Measurements from ENCODE around the gene FAM222B.

Gene FAM222B

DNA sequence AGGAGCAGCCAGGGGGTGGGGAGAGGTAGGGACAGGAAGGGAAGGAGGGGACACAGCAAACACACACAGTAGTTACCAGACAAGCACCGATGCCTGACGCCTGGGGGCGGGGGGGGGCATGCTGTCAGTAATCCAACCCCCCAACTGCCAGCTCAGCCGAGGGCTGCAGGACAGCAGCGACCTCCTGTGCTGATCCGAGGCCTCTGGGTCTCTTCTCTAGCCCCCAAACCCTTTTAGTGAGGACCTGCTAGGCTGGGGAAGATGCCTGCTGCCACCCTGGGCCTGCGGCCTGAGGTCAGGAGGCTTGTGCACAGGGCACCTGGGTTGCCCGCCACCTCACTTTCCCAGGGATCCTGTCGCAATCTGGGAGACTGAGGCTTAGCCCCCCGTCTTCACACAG is 43.4 kb upstream of the FAM222B start:
- Histone ChIP-seq H4K20me1 (ENCODE audit: control insufficient read depth, insufficient read depth, low read depth, low read length) (no peaks in the 10 kb centered on the region; the same call in 1 of the 2 replicates), H3K27me3 (ENCODE audit: control insufficient read depth, low read length) (no peaks in the 10 kb centered on the region), H3K9me2 (replicated peaks; ENCODE audit: control insufficient read depth, low read length) (no peaks in the 10 kb centered on the region), H3K9me3 (ENCODE audit: control insufficient read depth, insufficient read depth, low read length) (no peaks in the 10 kb centered on the region), H3F3A (ENCODE audit: control insufficient read depth, insufficient read depth) (no peaks in the 10 kb centered on the region), H3K4me3 (ENCODE audit: low read length) (no peak overlapping the region), H3K79me2 (ENCODE audit: control insufficient read depth, low read length) (no peaks in the 10 kb centered on the region), H3K4me1 (ENCODE audit: control insufficient read depth, low read length) (peaks cover 28% of the 10 kb centered on the region), H3K27ac (ENCODE audit: low read depth, low read length) (no peak overlapping the region), H3K4me2 (ENCODE audit: low read length) (no peak overlapping the region), H3K36me3 (ENCODE audit: control insufficient read depth, low read length) (peaks cover 9% of the 10 kb centered on the region; the same call in 1 of the 2 replicates)
- TF ChIP-seq, protein P1, sequence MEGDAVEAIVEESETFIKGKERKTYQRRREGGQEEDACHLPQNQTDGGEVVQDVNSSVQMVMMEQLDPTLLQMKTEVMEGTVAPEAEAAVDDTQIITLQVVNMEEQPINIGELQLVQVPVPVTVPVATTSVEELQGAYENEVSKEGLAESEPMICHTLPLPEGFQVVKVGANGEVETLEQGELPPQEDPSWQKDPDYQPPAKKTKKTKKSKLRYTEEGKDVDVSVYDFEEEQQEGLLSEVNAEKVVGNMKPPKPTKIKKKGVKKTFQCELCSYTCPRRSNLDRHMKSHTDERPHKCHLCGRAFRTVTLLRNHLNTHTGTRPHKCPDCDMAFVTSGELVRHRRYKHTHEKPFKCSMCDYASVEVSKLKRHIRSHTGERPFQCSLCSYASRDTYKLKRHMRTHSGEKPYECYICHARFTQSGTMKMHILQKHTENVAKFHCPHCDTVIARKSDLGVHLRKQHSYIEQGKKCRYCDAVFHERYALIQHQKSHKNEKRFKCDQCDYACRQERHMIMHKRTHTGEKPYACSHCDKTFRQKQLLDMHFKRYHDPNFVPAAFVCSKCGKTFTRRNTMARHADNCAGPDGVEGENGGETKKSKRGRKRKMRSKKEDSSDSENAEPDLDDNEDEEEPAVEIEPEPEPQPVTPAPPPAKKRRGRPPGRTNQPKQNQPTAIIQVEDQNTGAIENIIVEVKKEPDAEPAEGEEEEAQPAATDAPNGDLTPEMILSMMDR (IDR thresholded peaks at IDR 0.05; ENCODE audit: low read depth, low read length, poor library complexity, severe bottlenecking), result no peak
- no peak for TF ChIP-seq EZH2phosphoT487 (IDR thresholded peaks at IDR 0.05; ENCODE audit: borderline replicate concordance, low read length)

DNA sequence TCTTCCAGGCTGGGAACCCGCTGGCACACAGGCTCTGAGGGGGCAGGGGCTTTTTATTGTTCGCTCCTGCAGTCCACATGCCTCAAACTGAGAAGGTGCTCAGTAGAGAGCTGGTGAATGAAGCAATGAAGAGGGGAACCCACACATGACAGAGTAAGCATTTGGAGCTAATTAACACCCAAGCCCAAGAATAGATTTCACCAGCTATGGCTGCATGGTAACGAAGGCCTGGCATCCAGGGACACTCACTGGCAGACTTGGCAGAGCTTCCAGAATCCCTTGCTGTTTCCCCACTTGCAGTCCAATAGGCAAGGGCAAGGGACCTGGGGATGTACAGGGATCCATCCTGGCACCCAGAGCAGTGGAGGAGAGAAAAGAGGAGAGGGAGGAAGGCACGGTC is 42.8 kb upstream of the FAM222B start:
- H3K4me1 ChIP-seq (ENCODE audit: control insufficient read depth, low read length), result peaks cover 27% of the 10 kb centered on the region
- H3K36me3 ChIP-seq (ENCODE audit: control insufficient read depth, low read length), result peaks cover 11% of the 10 kb centered on the region; the same call in 1 of the 2 replicates
- no peak overlapping the region for H3K4me3 ChIP-seq (ENCODE audit: low read length)
- no peak overlapping the region for H3K4me2 ChIP-seq (ENCODE audit: low read length)
- no peaks in the 10 kb centered on the region for H3F3A ChIP-seq (ENCODE audit: control insufficient read depth, insufficient read depth)
- no peaks in the 10 kb centered on the region; the same call in 1 of the 2 replicates for H4K20me1 ChIP-seq (ENCODE audit: control insufficient read depth, insufficient read depth, low read depth, low read length)
- no peaks in the 10 kb centered on the region for H3K9me2 ChIP-seq (replicated peaks; ENCODE audit: control insufficient read depth, low read length)
- no peak overlapping the region for H3K27ac ChIP-seq (ENCODE audit: low read depth, low read length)
- no peaks in the 10 kb centered on the region for H3K79me2 ChIP-seq (ENCODE audit: control insufficient read depth, low read length)
- no peaks in the 10 kb centered on the region for H3K27me3 ChIP-seq (ENCODE audit: control insufficient read depth, low read length)
- no peaks in the 10 kb centered on the region for H3K9me3 ChIP-seq (ENCODE audit: control insufficient read depth, insufficient read depth, low read length)
- TF ChIP-seq EZH2phosphoT487 (IDR thresholded peaks at IDR 0.05; ENCODE audit: borderline replicate concordance, low read length), result no peak
- TF ChIP-seq, protein P1 (IDR thresholded peaks at IDR 0.05; ENCODE audit: low read depth, low read length, poor library complexity, severe bottlenecking), result no peak

DNA sequence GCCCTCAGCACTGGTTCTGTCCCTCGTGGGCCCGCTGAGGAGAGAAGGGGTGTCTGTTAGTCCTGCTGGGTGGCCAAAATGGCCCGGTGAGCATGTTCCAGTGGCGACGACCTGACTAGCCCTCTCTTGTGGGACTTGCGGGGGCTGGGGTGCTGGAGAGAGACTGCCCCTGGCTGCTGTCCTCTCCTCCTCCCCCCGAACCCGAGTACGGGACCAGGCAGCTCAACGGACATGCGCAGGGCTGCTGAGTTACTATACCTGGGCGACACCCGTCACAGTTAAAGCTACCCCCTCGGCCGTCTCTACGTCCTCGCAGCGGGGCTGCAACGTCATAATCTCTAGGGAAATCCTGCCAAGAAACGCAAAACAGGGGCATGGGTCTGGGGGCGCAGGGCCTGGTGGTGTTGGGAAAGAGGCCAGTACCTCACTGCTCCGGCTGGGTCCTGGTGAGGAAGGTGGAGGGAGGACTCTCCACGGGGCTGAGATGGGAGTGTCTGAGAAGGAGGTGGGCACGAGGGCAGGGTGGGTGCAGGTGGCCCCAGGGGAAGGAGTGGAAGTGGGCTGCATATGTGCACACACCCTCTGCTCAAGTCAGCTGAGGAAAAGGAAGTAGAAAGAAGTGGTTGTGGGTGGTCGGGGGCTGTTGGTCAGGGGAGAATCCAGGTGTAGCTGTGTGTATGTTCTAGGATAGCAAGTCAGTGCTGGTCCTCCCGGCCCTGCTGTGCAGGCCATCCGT is 41.5 kb upstream of the FAM222B start:
- TF ChIP-seq, protein P1 (IDR thresholded peaks at IDR 0.05; ENCODE audit: low read depth, low read length, poor library complexity, severe bottlenecking), result no peak
- no peak for TF ChIP-seq EZH2phosphoT487 (IDR thresholded peaks at IDR 0.05; ENCODE audit: borderline replicate concordance, low read length)

More for the DNA sequence above, 41.5 kb upstream of the FAM222B start:
- H3K4me1 ChIP-seq (ENCODE audit: control insufficient read depth, low read length), result peaks cover 21% of the 10 kb centered on the region
- peaks cover 13% of the 10 kb centered on the region; the same call in 1 of the 2 replicates for H3K36me3 ChIP-seq (ENCODE audit: control insufficient read depth, low read length)
- H4K20me1 ChIP-seq (ENCODE audit: control insufficient read depth, insufficient read depth, low read depth, low read length), result no peaks in the 10 kb centered on the region; the same call in 1 of the 2 replicates
- no peaks in the 10 kb centered on the region for H3K9me3 ChIP-seq (ENCODE audit: control insufficient read depth, insufficient read depth, low read length)
- no peaks in the 10 kb centered on the region for H3F3A ChIP-seq (ENCODE audit: control insufficient read depth, insufficient read depth)
- no peak overlapping the region for H3K27ac ChIP-seq (ENCODE audit: low read depth, low read length)
- H3K4me2 ChIP-seq (ENCODE audit: low read length), result no peak overlapping the region
- H3K9me2 ChIP-seq (replicated peaks; ENCODE audit: control insufficient read depth, low read length), result no peaks in the 10 kb centered on the region
- no peak overlapping the region for H3K4me3 ChIP-seq (ENCODE audit: low read length)
- H3K79me2 ChIP-seq (ENCODE audit: control insufficient read depth, low read length), result no peaks in the 10 kb centered on the region
- H3K27me3 ChIP-seq (ENCODE audit: control insufficient read depth, low read length), result no peaks in the 10 kb centered on the region

Measured in DOHH2 (cell line).